HG02973 (cell line): Measurements from ENCODE around the gene ZBTB46.

Source experiments
- ATAC-seq: cut with Tn5 transposase; IDR thresholded peaks from one replicate; pipeline ENCODE4 v1.9.1; 2021; ENCODE audit warnings: moderate library complexity; ENCODE audit not compliant: unreplicated experiment

ZBTB46 gene

GRCh38 chr20:63697357-63697867 is 133.7 kb downstream of the ZBTB46 start:
- ATAC-seq, result no peak

GRCh38 chr20:63696628-63697356 is 134.3 kb downstream of the ZBTB46 start, which contains the start of gene TNFRSF6B:
Gene TNFRSF6B (plus strand): TSS chr20:63696652. CDS start chr20:63696768, 116 bp downstream.
- ATAC-seq, result no peak

GRCh38 chr20:63696306-63696627 is 134.8 kb downstream of the ZBTB46 start:
- no peak for ATAC-seq

- ATAC-seq, result no peak
Observed at GRCh38 chr20:63695424-63696305, 135.4 kb downstream of the ZBTB46 start.

- ATAC-seq, result no peak
Observed at GRCh38 chr20:63694584-63695423, 136.3 kb downstream of the ZBTB46 start.

GRCh38 chr20:63693733-63694583 is 137.1 kb downstream of the ZBTB46 start:
- ATAC-seq, result no peak
